Effector memory CD4-positive, alpha-beta T cell (primary cell): Measurements from ENCODE around the gene ECI1.
"Not testable (repeated sequence)": the region's sequence is repeated elsewhere in the genome, so short reads cannot be mapped to it uniquely, and the experiment has no call there.

Source experiments
- DNase-seq, 3 donors: peaks; one replicate each; pipeline ENCODE4 v3.0.0-alpha.2; 2020
- H3K27ac ChIP-seq: 2 replicates; pipeline ENCODE4 v1.7.0; 2013; ENCODE audit warnings: mild to moderate bottlenecking, low read length, moderate library complexity; ENCODE audit not compliant: insufficient read depth, poor library complexity, severe bottlenecking
- H3K27me3 ChIP-seq: replicated peaks from 2 replicates; pipeline ENCODE4 v1.7.0; 2013; ENCODE audit warnings: mild to moderate bottlenecking, low read length; ENCODE audit not compliant: insufficient read depth, control insufficient read depth, poor library complexity, severe bottlenecking
- H3K36me3 ChIP-seq: 2 replicates; pipeline ENCODE4 v1.7.0; 2013; ENCODE audit warnings: mild to moderate bottlenecking, low read length, moderate library complexity; ENCODE audit not compliant: control insufficient read depth, insufficient read depth
- H3K4me1 ChIP-seq: 2 replicates; pipeline ENCODE4 v1.7.0; 2013; ENCODE audit warnings: low read length, mild to moderate bottlenecking; ENCODE audit not compliant: control insufficient read depth, insufficient read depth, poor library complexity, severe bottlenecking
- H3K4me3 ChIP-seq: 2 replicates; pipeline ENCODE4 v1.7.0; 2013; ENCODE audit warnings: low read length, low read depth, mild to moderate bottlenecking; ENCODE audit not compliant: insufficient read depth, poor library complexity, severe bottlenecking
- H3K9me3 ChIP-seq: 2 replicates; pipeline ENCODE4 v1.7.0; 2013; ENCODE audit warnings: mild to moderate bottlenecking, low read length, moderate library complexity; ENCODE audit not compliant: control insufficient read depth

ECI1 gene

DNA sequence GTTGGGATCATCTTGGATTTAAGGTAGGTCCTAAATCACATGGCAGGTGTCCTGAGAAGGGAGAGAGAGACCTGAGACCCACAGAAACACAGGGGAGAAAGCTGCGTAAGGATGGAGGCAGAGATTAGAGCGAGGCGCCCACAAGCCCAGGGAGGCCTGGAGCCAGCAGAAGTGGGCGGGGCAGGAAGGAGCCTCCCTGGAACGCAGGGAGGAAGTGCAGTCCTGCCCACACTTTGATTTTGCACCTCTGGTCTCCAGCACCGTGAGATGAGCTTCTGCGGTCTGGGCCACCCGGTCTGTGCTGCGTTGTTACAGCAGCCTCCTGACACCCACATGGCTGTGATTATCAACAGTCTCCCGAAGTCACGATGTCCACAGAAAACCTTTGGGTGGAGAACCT, 8.8 kb downstream of the ECI1 start:
- H3K4me1 ChIP-seq: no peaks in the 10 kb centered on the region
- H3K4me3 ChIP-seq: no peak overlapping the region
- no peak for DNase-seq
- H3K27me3 ChIP-seq: no peaks in the 10 kb centered on the region
- H3K9me3 ChIP-seq: no peaks in the 10 kb centered on the region
- peaks cover 34% of the 10 kb centered on the region for H3K36me3 ChIP-seq
- H3K27ac ChIP-seq: no peak overlapping the region

DNA sequence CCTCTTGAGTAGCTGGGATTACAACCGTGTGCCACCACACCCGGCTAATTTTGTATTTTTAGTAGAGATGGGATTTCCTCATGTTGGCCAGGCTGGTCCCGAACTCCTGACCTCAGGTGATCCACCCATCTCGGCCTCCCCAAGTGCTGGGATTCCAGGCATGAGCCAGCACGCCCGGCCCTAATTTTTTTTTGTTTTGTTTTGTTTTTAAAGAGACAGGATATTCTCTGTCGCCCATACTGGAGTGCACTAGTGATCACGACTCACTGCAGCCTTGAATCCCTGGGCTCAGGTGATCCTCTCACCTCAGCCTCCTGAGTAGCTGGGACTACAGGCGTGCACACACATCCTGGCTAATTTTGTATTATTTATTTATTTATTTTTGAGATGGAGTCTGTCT, 11.1 kb downstream of the ECI1 start:
- H3K27ac ChIP-seq, H3K4me3 ChIP-seq, H3K27me3 ChIP-seq, H3K9me3 ChIP-seq, DNase-seq: not testable (repeated sequence)
- Histone ChIP-seq H3K36me3 (peaks cover 23% of the 10 kb centered on the region), H3K4me1 (peaks cover 11% of the 10 kb centered on the region)

DNA sequence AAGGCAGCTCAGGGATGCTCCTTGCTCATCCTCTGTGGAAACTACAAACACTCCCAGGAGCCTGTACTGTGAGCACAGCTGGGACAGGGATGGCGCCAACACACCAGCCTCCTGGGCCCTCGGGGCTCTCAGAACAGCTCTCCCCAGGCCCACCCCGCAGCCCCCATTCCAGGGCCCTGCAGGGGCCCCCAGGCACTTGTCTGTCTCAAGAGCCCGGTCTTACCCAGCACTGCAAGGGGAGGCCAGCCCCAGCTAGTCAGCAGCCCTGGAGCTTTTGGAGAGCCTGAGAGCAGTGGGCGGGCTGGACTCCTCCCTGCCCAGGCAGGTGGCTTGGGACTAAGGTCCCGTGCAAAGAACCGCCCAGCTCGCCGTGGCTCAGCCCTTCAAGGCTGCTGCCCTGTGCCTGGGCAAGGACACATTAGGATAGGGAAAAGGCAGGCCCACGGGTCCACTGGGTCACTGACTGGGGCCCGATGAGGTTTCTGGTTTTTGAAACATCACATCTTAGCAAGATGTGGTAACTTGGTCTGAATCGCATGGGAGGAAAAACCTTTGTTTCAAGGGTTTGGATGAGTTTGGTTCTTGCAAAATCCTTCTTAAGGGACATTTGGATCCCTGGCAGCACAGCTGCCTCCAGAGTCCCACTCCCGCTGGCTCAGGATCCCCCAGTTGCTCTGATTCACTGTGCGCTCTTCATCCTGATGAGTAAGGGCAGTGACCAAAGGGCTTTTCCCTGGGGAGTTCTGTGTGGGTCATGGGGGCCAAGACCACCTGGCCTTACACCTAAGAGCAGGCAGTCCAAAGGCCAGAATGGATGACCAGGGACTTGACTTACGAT, 12.3 kb downstream of the ECI1 start:
- peaks cover 11% of the 10 kb centered on the region for H3K4me1 ChIP-seq
- H3K36me3 ChIP-seq: peaks cover 27% of the 10 kb centered on the region
- DNase-seq: no peak
- no peak overlapping the region for H3K4me3 ChIP-seq
- no peak overlapping the region for H3K27ac ChIP-seq
- H3K27me3 ChIP-seq: peaks cover 7% of the 10 kb centered on the region
- H3K9me3 ChIP-seq: no peaks in the 10 kb centered on the region

- Histone ChIP-seq H3K27ac (no peak overlapping the region), H3K36me3 (peaks cover 28% of the 10 kb centered on the region), H3K4me3 (no peak overlapping the region), H3K27me3 (peaks cover 7% of the 10 kb centered on the region), H3K9me3 (no peaks in the 10 kb centered on the region), H3K4me1 (peaks cover 11% of the 10 kb centered on the region)
- no peak for DNase-seq
Measured at GRCh38 chr16:2238150-2238837, 13.1 kb downstream of the ECI1 start.

DNA sequence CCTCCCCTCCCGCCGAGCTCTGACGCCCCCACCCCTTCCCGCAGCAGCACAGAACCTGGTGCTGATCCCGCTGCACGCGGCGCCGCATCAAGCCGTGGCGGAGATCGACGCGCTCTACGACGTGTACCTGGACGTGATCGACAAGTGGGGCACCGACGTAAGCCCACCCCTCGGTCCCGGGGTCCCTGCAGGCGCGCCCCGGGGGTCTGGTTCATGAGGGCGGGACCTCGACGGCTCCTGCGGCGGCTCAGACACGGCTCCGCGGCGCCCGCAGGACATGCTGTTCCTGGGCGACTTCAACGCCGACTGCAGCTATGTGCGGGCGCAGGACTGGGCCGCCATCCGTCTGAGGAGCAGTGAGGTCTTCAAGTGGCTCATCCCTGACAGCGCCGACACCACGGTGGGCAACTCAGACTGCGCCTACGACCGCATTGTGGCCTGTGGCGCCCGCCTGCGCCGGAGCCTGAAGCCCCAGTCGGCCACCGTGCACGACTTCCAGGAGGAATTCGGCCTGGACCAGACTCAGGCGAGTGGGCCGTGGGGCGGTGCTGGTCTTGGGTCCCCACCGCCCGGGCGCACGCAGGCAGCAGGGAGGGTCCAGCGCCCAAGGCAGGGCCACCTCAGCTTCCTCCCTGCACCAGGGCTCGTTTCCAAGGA, 13.8 kb downstream of the ECI1 start:
- DNase-seq: no peak
- Histone ChIP-seq H3K4me1 (peaks cover 11% of the 10 kb centered on the region), H3K9me3 (no peaks in the 10 kb centered on the region), H3K27ac (no peak overlapping the region), H3K27me3 (peaks cover 7% of the 10 kb centered on the region), H3K36me3 (peaks cover 29% of the 10 kb centered on the region), H3K4me3 (no peak overlapping the region)

GRCh38 chr16:2237102-2237482, 14.3 kb downstream of the ECI1 start:
- H3K36me3 ChIP-seq: peaks cover 34% of the 10 kb centered on the region
- H3K9me3 ChIP-seq: no peaks in the 10 kb centered on the region
- peaks cover 11% of the 10 kb centered on the region for H3K4me1 ChIP-seq
- peaks cover 7% of the 10 kb centered on the region for H3K27me3 ChIP-seq
- H3K4me3 ChIP-seq: no peak overlapping the region
- DNase-seq: no peak
- no peak overlapping the region for H3K27ac ChIP-seq

DNA sequence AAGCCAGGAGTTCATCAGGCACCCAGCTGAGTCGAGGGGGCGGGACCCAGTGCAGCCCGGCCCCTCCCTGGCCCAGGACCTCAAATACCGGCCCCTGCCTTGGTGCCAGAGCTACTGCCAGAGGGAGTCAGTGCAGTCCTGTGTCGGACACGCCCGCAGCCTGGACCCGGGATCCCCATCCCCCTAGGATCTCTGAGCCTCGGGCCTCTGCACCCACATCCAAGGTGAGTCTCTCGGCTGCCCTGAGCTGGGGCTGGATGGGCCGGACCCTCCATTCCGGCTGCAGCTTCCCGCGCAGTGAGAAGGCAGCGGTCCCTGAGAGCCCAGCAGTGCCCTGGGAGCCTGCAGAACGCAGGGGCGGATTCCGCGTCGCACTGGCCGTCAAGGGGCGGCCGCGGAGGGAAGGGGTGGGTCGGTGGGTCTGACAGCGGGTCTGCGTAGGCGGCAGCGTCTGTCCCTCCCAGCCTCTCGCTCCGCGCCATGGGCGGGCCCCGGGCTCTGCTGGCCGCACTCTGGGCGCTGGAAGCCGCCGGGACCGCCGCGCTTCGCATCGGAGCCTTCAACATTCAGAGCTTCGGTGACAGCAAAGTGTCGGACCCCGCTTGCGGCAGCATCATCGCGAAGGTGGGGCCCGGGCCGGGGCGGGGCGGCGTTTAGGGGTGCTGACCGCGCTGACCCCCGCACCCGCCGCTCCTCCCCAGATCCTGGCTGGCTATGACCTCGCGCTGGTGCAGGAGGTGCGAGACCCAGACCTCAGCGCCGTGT, 14.9 kb downstream of the ECI1 start, which contains the start of gene DNASE1L2:
Gene DNASE1L2, plus strand, starts transcription at position 108 of the 765 bp plus-strand sequence. Its CDS starts 373 bp downstream, at position 481.
- no peak within 1 kb of the TSS for H3K4me3 ChIP-seq

DNA sequence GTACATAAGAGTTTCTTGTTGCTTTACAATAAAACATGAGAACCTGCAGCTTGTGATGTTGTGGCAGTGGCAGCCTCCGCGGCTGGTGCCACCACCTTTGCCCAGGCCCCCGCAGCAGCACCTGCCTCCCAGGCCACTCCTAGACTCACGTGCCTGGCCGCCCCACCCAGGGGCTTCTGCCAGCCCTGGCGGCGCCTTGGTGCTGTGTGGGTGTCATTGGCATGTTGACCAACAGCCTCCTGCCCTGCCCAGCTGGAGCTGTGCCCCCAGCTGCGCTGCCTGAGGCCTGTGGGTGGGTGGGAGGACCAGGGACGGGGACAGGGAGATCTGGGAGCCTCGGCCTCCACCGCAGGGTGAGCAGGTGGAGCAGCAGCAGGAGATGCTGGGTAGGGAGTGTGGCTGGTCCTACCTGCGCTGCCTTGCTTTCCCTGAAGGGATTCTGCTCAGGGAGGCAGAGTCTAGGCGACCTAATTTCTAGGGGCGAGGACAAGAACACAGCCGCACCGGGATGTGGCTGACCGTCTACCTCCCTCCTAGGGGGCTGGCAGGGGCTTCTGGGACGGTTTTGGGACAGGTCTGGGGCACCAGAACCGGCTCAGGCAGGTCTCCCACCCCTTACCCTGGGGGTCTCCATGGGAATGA, 15.6 kb downstream of the ECI1 start:
- peaks cover 11% of the 10 kb centered on the region for H3K4me1 ChIP-seq

More for the DNA sequence above, 14.9 kb downstream of the ECI1 start, which contains the start of gene DNASE1L2:
- H3K27ac ChIP-seq: no peak within 1 kb of the TSS
- peaks cover 11% of the 10 kb centered on the region for H3K4me1 ChIP-seq
- no peak for DNase-seq
- peaks cover 40% of the 10 kb centered on the region for H3K36me3 ChIP-seq
- peaks cover 7% of the 10 kb centered on the region for H3K27me3 ChIP-seq
- H3K9me3 ChIP-seq: no peaks in the 10 kb centered on the region

GRCh38 chr16:2235234-2235651, 16.1 kb downstream of the ECI1 start:
- Histone ChIP-seq H3K27ac (no peak overlapping the region), H3K9me3 (no peaks in the 10 kb centered on the region), H3K27me3 (peaks cover 7% of the 10 kb centered on the region), H3K4me3 (no peak overlapping the region), H3K4me1 (peaks cover 11% of the 10 kb centered on the region), H3K36me3 (peaks cover 53% of the 10 kb centered on the region)
- no peak for DNase-seq

More for the DNA sequence above, 15.6 kb downstream of the ECI1 start:
- Histone ChIP-seq H3K27ac (no peak overlapping the region), H3K9me3 (no peaks in the 10 kb centered on the region), H3K27me3 (peaks cover 7% of the 10 kb centered on the region), H3K4me3 (no peak overlapping the region), H3K36me3 (peaks cover 47% of the 10 kb centered on the region)
- no peak for DNase-seq
